IMR-90 (cell line): ENCODE results near the gene SASH1. TPM values are rescaled to one million over a fixed set of nuclear protein-coding genes. Genes with fewer than 3 reads are reported as not detected.

Experiments
- ATAC-seq: fragments of 200-7000 bp; cut with Tn5 transposase; 2 replicates; pipeline ENCODE4 v1.9.1; 2020; ENCODE audit warnings: low read depth, mild to moderate bottlenecking, moderate library complexity
- BruUV-seq: library from RNA; stranded (reverse); fragments of 400-500 nt; replicated peaks from 2 replicates; lab custom pipeline; 2021; lab: Mats Ljungman, UMichigan
- CTCF ChIA-PET: fragments of 300-600 bp; formaldehyde crosslinking; extraction: SDS; loops from one replicate; lab custom pipeline; 2021; ENCODE audit warnings: antibody characterized with exemption; lab: Yijun Ruan, JAX
- POLR2A ChIA-PET: fragments of 300-600 bp; sonication (Branson Sonifier 250); formaldehyde crosslinking; loops from one replicate; lab custom pipeline; 2022; ENCODE audit warnings: antibody characterized with exemption; ENCODE audit not compliant: unreplicated experiment; lab: Charles Lee
- DNase-seq: peaks from one replicate; pipeline ENCODE4 v3.0.0; 2013
- H2AFZ ChIP-seq: replicated peaks from 2 replicates; pipeline ENCODE3; 2013; ENCODE audit warnings: low read length, mild to moderate bottlenecking; ENCODE audit not compliant: poor library complexity
- H2AK5ac ChIP-seq: 2 replicates; pipeline ENCODE4 v1.6.1; 2013; ENCODE audit warnings: low read depth, low read length, inconsistent platforms
- H2AK9ac ChIP-seq: replicated peaks from 2 replicates; pipeline ENCODE3; 2013; ENCODE audit warnings: mild to moderate bottlenecking, low read depth, low read length, moderate library complexity; ENCODE audit not compliant: poor library complexity
- H2BK120ac ChIP-seq: 2 replicates; pipeline ENCODE4 v1.6.1; 2013; ENCODE audit warnings: low read depth, low read length, inconsistent platforms
- H2BK15ac ChIP-seq: 3 replicates; pipeline ENCODE4 v1.6.1; 2013; ENCODE audit warnings: low read depth, low read length, inconsistent platforms
- H2BK20ac ChIP-seq: 2 replicates; pipeline ENCODE4 v1.6.1; 2013; ENCODE audit warnings: low read depth, mild to moderate bottlenecking, inconsistent platforms, low read length, moderate library complexity
- H2BK5ac ChIP-seq: 2 replicates; pipeline ENCODE4 v1.6.1; 2013; ENCODE audit warnings: mild to moderate bottlenecking, low read depth, low read length, inconsistent platforms; ENCODE audit not compliant: poor library complexity, severe bottlenecking
- H3K14ac ChIP-seq: replicated peaks from 2 replicates; pipeline ENCODE4 v1.6.1; 2013; ENCODE audit warnings: low read depth, low read length, inconsistent platforms
- H3K18ac ChIP-seq: 2 replicates; pipeline ENCODE4 v1.6.1; 2013; ENCODE audit warnings: low read depth, low read length, control low read depth
- H3K23ac ChIP-seq: 2 replicates; pipeline ENCODE4 v1.6.1; 2013; ENCODE audit warnings: low read depth, low read length, inconsistent platforms
- H3K27ac ChIP-seq: 2 replicates; pipeline ENCODE4 v1.5.1; 2013; ENCODE audit warnings: mild to moderate bottlenecking, control low read depth, low read length; ENCODE audit not compliant: insufficient read depth
- H3K27me3 ChIP-seq: 2 replicates; pipeline ENCODE4 v1.6.1; 2013; ENCODE audit warnings: low read length; ENCODE audit not compliant: control insufficient read depth, insufficient read depth
- H3K36me3 ChIP-seq: 2 replicates; pipeline ENCODE4 v1.6.1; 2013; ENCODE audit warnings: low read length, mixed read lengths; ENCODE audit not compliant: control insufficient read depth, insufficient read depth
- H3K4ac ChIP-seq: 2 replicates; pipeline ENCODE4 v1.6.1; 2013; ENCODE audit warnings: low read depth, low read length, inconsistent platforms
- H3K4me1 ChIP-seq: 2 replicates; pipeline ENCODE4 v1.6.1; 2013; ENCODE audit warnings: low read length, mixed read lengths; ENCODE audit not compliant: control insufficient read depth, insufficient read depth
- H3K4me2 ChIP-seq: 2 replicates; pipeline ENCODE4 v1.6.1; 2013; ENCODE audit warnings: low read depth, mild to moderate bottlenecking, control low read depth, low read length, moderate library complexity
- H3K4me3 ChIP-seq: 2 replicates; pipeline ENCODE4 v1.5.1; 2013; ENCODE audit warnings: low read depth, mild to moderate bottlenecking, control low read depth, low read length, moderate library complexity; ENCODE audit not compliant: insufficient read depth
- H3K56ac ChIP-seq: 2 replicates; pipeline ENCODE4 v1.6.1; 2013; ENCODE audit warnings: low read length, inconsistent platforms; ENCODE audit not compliant: insufficient read depth; ENCODE audit errors: extremely low read depth
- H3K79me1 ChIP-seq, 2 experiments: 2 replicates each; pipeline ENCODE4 v1.6.1; 2013; ENCODE audit warnings: low read length in 2 of 2, inconsistent platforms in 1 of 2, low read depth in 1 of 2
- H3K9ac ChIP-seq: 2 replicates; pipeline ENCODE4 v1.6.1; 2013; ENCODE audit warnings: low read depth, low read length, control low read depth
- H3K9me1 ChIP-seq: 2 replicates; pipeline ENCODE4 v1.6.1; 2013; ENCODE audit warnings: low read length, inconsistent platforms; ENCODE audit not compliant: insufficient read depth
- H3K9me3 ChIP-seq: 2 replicates; pipeline ENCODE4 v1.6.1; 2013; ENCODE audit warnings: low read length; ENCODE audit not compliant: control insufficient read depth, insufficient read depth
- H4K20me1 ChIP-seq: 2 replicates; pipeline ENCODE4 v1.6.1; 2013; ENCODE audit warnings: low read length, inconsistent platforms; ENCODE audit not compliant: insufficient read depth
- H4K5ac ChIP-seq: 2 replicates; pipeline ENCODE4 v1.6.1; 2013; ENCODE audit warnings: mild to moderate bottlenecking, low read depth, low read length, control low read depth
- H4K8ac ChIP-seq, 2 experiments: 2 replicates each; pipeline ENCODE4 v1.6.1; 2013; ENCODE audit warnings: low read depth in 2 of 2, low read length in 2 of 2, control low read depth in 1 of 2, inconsistent platforms in 1 of 2
- H4K91ac ChIP-seq: 2 replicates; pipeline ENCODE4 v1.6.1; 2013; ENCODE audit warnings: low read depth, low read length, inconsistent platforms; ENCODE audit not compliant: insufficient read depth
- CTCF ChIP-seq: conservative IDR thresholded peaks from 2 replicates; pipeline ENCODE4 v1.5.1; 2012; ENCODE audit warnings: mild to moderate bottlenecking, low read depth, low read length, improper control_type of control experiment
- MAFK ChIP-seq: IDR thresholded peaks from 2 replicates; pipeline ENCODE4 v1.6.1; 2012; ENCODE audit warnings: low read depth, low read length, improper control_type of control experiment
- MAZ ChIP-seq: IDR thresholded peaks from 2 replicates; pipeline ENCODE4 v1.6.1; 2012; ENCODE audit warnings: low read depth, mild to moderate bottlenecking, low read length, improper control_type of control experiment, moderate library complexity, borderline replicate concordance
- NFE2L2 ChIP-seq: fragments of 150-350 bp; IDR thresholded peaks from 2 replicates; pipeline ENCODE4 v1.6.1; 2016; ENCODE audit warnings: low read depth, mild to moderate bottlenecking, low read length
- POLR2A ChIP-seq: IDR thresholded peaks from 2 replicates; pipeline ENCODE4 v1.6.1; 2012; ENCODE audit warnings: mild to moderate bottlenecking, low read depth, low read length
- RCOR1 ChIP-seq: IDR thresholded peaks from 2 replicates; pipeline ENCODE4 v1.6.1; 2012; ENCODE audit warnings: mild to moderate bottlenecking, low read length, improper control_type of control experiment; ENCODE audit not compliant: insufficient replicate concordance
- RFX5 ChIP-seq: IDR thresholded peaks from 2 replicates; pipeline ENCODE4 v1.8.0; 2012; ENCODE audit warnings: low read depth, mild to moderate bottlenecking, low read length, moderate library complexity
- WGBS, 2 experiments: methylation state at CpG; one replicate each; pipeline versions ENCODE4 v1.1.5 to v1.1.7; 2013; ENCODE audit warnings: missing lambda C conversion rate in 2 of 2; ENCODE audit not compliant: insufficient read length in 1 of 2; ENCODE audit errors: extremely low coverage in 2 of 2; 5-methylcytosine and 5-hydroxymethylcytosine counted together
- dilution Hi-C: fragments of 300-500 bp; cut with HindIII; formaldehyde crosslinking; loops from one replicate; pipeline ENCODE4 v1.14.3; 2018; ENCODE audit warnings: low sequenced_read_pairs; ENCODE audit not compliant: unreplicated experiment
- in situ Hi-C: fragments of 300-500 bp; cut with MboI; formaldehyde crosslinking; loops from 3 replicates; pipeline ENCODE4 v1.14.3; 2019; ENCODE audit warnings: low sequenced_read_pairs, inconsistent platforms, mixed read lengths
- intact Hi-C: fragments of 100-400 bp; cut with micrococcal nuclease; formaldehyde crosslinking; loops from 2 replicates; pipeline ENCODE4 v1.10.0; 2022
- polyA plus RNA-seq, 3 experiments: library from polyadenylated mRNA; depleted of rRNA; stranded (reverse); fragments of >200 nt; gene quantifications; 2 replicates each; pipeline ENCODE4 v1.2.3, GENCODE V29; 2012; ENCODE audit warnings: low replicate concordance in 1 of 3
- total RNA-seq: library from RNA; depleted of rRNA; stranded (reverse); fragments of >200 nt; gene quantifications from 2 replicates; pipeline ENCODE4 v1.2.3, GENCODE V29; 2012

SASH1 gene
- total and polyA plus RNA-seq, 2 of the 4 experiments (the other 2 are of a cell fraction), result 11.6 to 16.5 TPM

- ChIA-PET POLR2A (interaction anchor here (0.6 kb wide), 4 partner anchors 16 to 305 kb away, joined by 6 to 16 read pairs (median 12); no protein-coding TSS in a partner anchor), CTCF (interaction anchor here (0.6 kb wide), 1 partner anchor 52 kb away, joined by 4 read pairs; no protein-coding TSS in a partner anchor)
- dilution Hi-C loops (no loop called here), intact Hi-C loops (no loop called here), in situ Hi-C loops (no loop called here)
- H3K23ac ChIP-seq, result no peak overlapping the region
- no peak overlapping the region for H3K9ac ChIP-seq
- no peak overlapping the region for H3K4me3 ChIP-seq
- no peak overlapping the region for H3K56ac ChIP-seq
- no peak overlapping the region for H3K4me2 ChIP-seq
- ATAC-seq (no peak), DNase-seq (no peak)
- no peaks in the 10 kb centered on the region for H3K27me3 ChIP-seq
- no peak overlapping the region for H3K4ac ChIP-seq
- no peak overlapping the region for H4K8ac ChIP-seq
- H2BK120ac ChIP-seq, result no peak overlapping the region
- TF ChIP-seq RCOR1 (no peak), POLR2A (no peak), CTCF (no peak), NFE2L2 (no peak), MAFK (no peak), RFX5 (no peak), MAZ (no peak)
- no peak overlapping the region for H3K14ac ChIP-seq
- no peak overlapping the region for H2BK20ac ChIP-seq
- no peak overlapping the region for H3K18ac ChIP-seq
- no peak overlapping the region for H3K27ac ChIP-seq
- no peak overlapping the region for H4K91ac ChIP-seq
- H2AFZ ChIP-seq, result no peak overlapping the region
- no peaks in the 10 kb centered on the region for H3K9me3 ChIP-seq
- H4K20me1 ChIP-seq, result 0 out of 2 replicates have a peak, but pooled peaks cover 4% of the 10 kb centered on the region
- no peak overlapping the region for H4K5ac ChIP-seq
- no peak overlapping the region for H2AK5ac ChIP-seq
- no peak overlapping the region; the same call in 2 of the 3 replicates for H2BK15ac ChIP-seq
- peaks cover 5% of the 10 kb centered on the region for H3K4me1 ChIP-seq
- H3K36me3 ChIP-seq, result no peaks in the 10 kb centered on the region; the same call in 1 of the 2 replicates
- H3K79me1 ChIP-seq, result peaks cover 20 to 48% of the 10 kb centered on the region in 2 experiments
- peaks cover 8% of the 10 kb centered on the region for H3K9me1 ChIP-seq
- no CpG with 5 or more reads among the region's 1 CpG for WGBS, 2 experiments
- H2BK5ac ChIP-seq, result no peak overlapping the region
- H2AK9ac ChIP-seq, result no peak overlapping the region
- no TSS peak for BruUV-seq
Observed at GRCh38 chr6:148398678-148399077, 56.0 kb downstream of the SASH1 start.
